ENCODE results near the gene FBXO39.

- TF ChIP-seq POLR2AphosphoS5 (IDR thresholded peaks at IDR 0.05; ENCODE audit: low read depth, low read length): no peak
- TF ChIP-seq SIN3A (IDR thresholded peaks at IDR 0.05; ENCODE audit: borderline replicate concordance, insufficient read depth, low read length): no peak
- TF ChIP-seq FOXP2 (optimal IDR thresholded peaks at IDR 0.05; ENCODE audit: borderline replicate concordance, extremely low read depth, extremely low read length, insufficient read depth): no peak
- no peak for TF ChIP-seq TAF1 (IDR thresholded peaks at IDR 0.05; ENCODE audit: borderline replicate concordance, insufficient read depth, low read length)
Observed at GRCh38 chr17:6768447-6768846, 7.6 kb upstream of the FBXO39 start.

Measured in PFSK-1 (cell line).